ENCODE measurements around the gene NCOR1.
"Not testable (repeated sequence)": the region's sequence is repeated elsewhere in the genome, so short reads cannot be mapped to it uniquely, and the experiment has no call there.

NCOR1 gene

DNA sequence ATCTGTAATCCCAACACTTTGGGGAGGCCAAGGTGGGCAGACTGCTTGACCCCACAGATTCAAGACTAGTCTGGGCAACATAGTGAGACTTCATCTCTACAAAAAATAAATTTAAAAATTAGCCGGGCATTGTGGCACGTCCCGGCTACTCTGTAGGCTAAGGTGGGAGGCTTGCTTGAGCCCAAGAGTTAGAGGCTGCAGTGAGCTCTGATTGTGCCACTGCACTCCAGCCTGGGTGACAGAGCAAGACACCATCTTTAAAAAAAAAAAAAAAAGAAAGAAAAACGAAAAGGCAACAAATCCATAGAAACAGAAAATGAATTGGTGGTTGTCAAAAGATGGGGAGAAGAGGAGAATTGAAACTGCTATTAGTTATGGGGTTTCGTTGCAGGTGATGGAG lies 27.7 kb downstream of the NCOR1 start:
- ChIA-PET POLR2A (interaction anchor here (0.9 to 1.1 kb wide), 3 partner anchors 27 to 188 kb away, joined by 3 to 5 read pairs (median 5); partner anchors contain the start of genes NCOR1, PIGL, TTC19 and ZSWIM7), CTCF (interaction anchor here (0.7 kb wide), 1 partner anchor 71 kb away, joined by 3 read pairs; no protein-coding TSS in a partner anchor)
- no peak for DNase-seq (ENCODE audit: extremely low spot score)
- TF ChIP-seq SP1 (IDR thresholded peaks at IDR 0.05): no peak
- no peak for TF ChIP-seq ELF4 (IDR thresholded peaks at IDR 0.05)
- TF ChIP-seq L3MBTL2 (conservative IDR thresholded peaks at IDR 0.05): no peak

DNA sequence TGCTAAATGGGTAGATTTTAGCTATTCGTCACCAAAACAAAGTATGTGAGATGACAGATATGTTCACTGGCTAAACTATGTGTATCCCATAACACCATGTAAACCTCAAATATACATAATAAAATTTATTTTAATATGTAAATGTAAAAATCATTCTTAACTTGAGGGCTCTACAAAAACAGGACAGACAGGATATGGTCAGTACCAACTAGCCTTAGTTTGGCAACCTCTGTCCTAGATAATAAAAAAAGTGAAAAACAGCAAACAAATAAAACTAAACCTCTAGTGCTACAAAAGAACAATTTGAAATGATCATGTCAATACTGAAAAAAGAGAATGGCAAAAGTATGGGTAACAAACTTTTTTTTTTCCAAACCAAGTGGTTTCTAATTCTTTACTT lies 33.8 kb downstream of the NCOR1 start:
- ChIA-PET CTCF (no interaction called here), POLR2A (no interaction called here)
- no peak for TF ChIP-seq FOXA1 (IDR thresholded peaks at IDR 0.05)
- no peak for TF ChIP-seq TARDBP (IDR thresholded peaks at IDR 0.05)
- no peak for TF ChIP-seq HDGF (IDR thresholded peaks at IDR 0.05; ENCODE audit: borderline replicate concordance)
- no peak for TF ChIP-seq SP1 (IDR thresholded peaks at IDR 0.05)
- TF ChIP-seq NFRKB (IDR thresholded peaks at IDR 0.05): no peak
- TF ChIP-seq ZNF384 (IDR thresholded peaks at IDR 0.05): no peak
- no peak for TF ChIP-seq ELF4 (IDR thresholded peaks at IDR 0.05)
- no peak for TF ChIP-seq L3MBTL2 (conservative IDR thresholded peaks at IDR 0.05)
- DNase-seq (ENCODE audit: extremely low spot score): no peak

DNA sequence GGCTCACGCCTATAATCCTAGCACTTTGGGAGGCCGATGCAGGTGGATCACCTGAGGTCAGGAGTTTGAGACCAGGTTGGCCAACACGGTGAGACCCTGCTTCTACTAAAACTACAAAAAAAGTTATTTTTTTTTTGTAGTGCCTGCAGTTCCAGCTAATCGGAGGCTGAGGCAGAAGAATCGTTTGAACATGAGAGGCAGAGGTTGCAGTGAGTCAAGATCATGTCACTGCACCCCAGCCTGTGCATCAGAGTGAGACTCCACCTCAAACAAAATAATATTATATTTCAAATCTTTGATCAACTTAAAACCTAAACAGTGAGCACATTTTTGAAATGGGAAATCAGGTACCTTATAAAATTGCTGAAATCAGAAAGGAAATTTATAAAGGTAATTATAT lies 36.5 kb downstream of the NCOR1 start:
- ChIA-PET POLR2A (no interaction called here), CTCF (no interaction called here)
- TF ChIP-seq CTBP1 (IDR thresholded peaks at IDR 0.05; ENCODE audit: borderline replicate concordance): no peak
- no peak for TF ChIP-seq FOXK2 (IDR thresholded peaks at IDR 0.05)
- TF ChIP-seq FOXM1 (IDR thresholded peaks at IDR 0.05; ENCODE audit: borderline replicate concordance): no peak
- TF ChIP-seq TARDBP (IDR thresholded peaks at IDR 0.05): no peak
- no peak for TF ChIP-seq ZNF384 (IDR thresholded peaks at IDR 0.05)
- TF ChIP-seq L3MBTL2 (conservative IDR thresholded peaks at IDR 0.05): no peak
- TF ChIP-seq FOXA1 (IDR thresholded peaks at IDR 0.05): no peak
- TF ChIP-seq, protein P1, sequence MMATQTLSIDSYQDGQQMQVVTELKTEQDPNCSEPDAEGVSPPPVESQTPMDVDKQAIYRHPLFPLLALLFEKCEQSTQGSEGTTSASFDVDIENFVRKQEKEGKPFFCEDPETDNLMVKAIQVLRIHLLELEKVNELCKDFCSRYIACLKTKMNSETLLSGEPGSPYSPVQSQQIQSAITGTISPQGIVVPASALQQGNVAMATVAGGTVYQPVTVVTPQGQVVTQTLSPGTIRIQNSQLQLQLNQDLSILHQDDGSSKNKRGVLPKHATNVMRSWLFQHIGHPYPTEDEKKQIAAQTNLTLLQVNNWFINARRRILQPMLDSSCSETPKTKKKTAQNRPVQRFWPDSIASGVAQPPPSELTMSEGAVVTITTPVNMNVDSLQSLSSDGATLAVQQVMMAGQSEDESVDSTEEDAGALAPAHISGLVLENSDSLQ (IDR thresholded peaks at IDR 0.05): no peak
- no peak for TF ChIP-seq NFRKB (IDR thresholded peaks at IDR 0.05)
- no peak for TF ChIP-seq ARNT (IDR thresholded peaks at IDR 0.05)
- TF ChIP-seq ELF4 (IDR thresholded peaks at IDR 0.05): no peak
- TF ChIP-seq LEF1 (IDR thresholded peaks at IDR 0.05; ENCODE audit: borderline replicate concordance): no peak
- no peak for DNase-seq (ENCODE audit: extremely low spot score)

DNA sequence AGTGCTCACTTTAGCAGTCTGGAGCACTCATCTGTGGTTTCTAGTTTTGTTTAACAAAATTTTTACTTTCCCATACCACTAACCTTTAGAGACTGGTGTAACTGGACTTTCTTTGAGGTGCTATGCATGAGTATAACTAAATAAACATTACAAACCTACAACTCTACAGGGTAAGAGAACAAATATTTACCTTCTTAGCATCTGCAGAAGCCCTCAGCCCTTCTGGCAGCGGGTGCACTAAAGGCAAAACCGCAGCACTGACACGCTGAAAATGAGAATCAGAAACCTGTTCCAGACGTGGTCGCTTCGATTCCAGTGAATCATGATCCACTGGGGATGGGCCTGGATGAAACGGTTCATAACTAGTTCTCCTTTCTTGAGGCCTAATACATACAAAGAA lies 43.7 kb downstream of the NCOR1 start:
- CTCF ChIA-PET: no interaction called here
- DNase-seq (ENCODE audit: extremely low spot score): no peak
- TF ChIP-seq SP1 (IDR thresholded peaks at IDR 0.05) (no peak), CTBP1 (IDR thresholded peaks at IDR 0.05; ENCODE audit: borderline replicate concordance) (no peak), L3MBTL2 (conservative IDR thresholded peaks at IDR 0.05) (no peak), FOXK2 (IDR thresholded peaks at IDR 0.05) (no peak), BHLHE40 (IDR thresholded peaks at IDR 0.05; ENCODE audit: borderline replicate concordance) (no peak), HDGF (IDR thresholded peaks at IDR 0.05; ENCODE audit: borderline replicate concordance) (no peak)
- POLR2A ChIA-PET: no interaction called here

DNA sequence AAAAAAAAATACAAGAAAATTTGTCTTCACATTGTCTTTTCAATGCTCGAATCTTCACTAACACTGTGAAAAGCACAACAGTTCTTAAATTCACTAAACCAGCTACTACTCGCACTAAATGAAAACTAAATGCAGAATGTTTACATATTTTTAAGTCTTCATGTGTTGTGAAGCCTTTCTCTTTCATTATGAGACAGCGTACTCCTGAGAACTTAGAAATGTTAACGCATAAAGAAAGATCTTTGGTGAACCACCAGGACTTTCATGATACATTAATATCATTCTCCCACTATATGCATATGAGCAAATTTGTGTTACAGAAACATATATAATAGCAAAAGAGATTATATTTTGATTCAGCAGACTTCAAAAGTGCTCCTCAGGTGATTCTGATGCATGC lies 48.6 kb downstream of the NCOR1 start:
- DNase-seq (ENCODE audit: extremely low spot score); CTCF ChIA-PET: not testable (repeated sequence)
- POLR2A ChIA-PET: interaction anchor here (0.6 kb wide), 1 partner anchor 50 kb away, joined by 3 read pairs; the partner anchor contains the start of gene PIGL

DNA sequence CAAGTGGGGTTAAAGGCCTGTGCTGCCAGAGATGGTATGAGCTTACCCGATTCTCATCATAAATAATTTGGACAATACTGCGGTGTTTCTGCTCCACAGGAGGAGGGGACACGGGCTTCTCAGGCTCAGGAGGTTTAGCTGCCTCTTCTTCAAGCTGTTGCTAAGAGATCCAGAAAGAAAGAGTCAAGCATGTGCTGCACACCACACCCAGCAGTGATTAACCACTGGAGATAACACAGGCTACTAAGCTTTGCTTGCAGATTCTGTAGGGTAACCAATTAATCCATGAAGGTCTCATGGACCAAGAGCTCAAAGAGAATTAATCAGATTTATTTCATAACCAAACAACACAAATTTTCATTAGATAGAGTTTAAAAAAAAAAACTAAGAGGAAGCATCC lies 56.6 kb downstream of the NCOR1 start:
- ChIA-PET POLR2A (interaction anchor here (1.0 to 1.1 kb wide), 2 partner anchors 9 to 57 kb away, joined by 3 to 4 read pairs; partner anchors contain the start of gene NCOR1), CTCF (no interaction called here)

DNA sequence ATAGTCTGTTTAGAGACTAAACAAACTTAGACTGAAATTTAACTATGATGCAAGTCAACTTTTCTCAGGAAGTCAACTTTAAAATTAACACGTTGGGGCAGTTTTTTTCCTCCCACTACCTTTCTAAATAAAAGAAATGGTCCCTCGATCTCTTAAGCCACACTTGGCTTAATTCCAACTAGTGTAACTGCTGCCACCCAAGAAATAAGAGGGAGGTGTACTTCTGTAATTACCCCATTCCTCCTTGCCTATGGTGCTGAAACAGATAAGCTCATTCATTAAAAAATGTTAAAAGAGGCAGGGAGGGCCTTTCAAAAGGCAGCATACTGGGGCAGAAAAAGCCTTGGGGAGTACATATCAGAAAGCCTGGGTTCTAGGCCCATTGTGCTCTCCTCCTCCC lies 59.8 kb downstream of the NCOR1 start:
- ChIA-PET POLR2A (no interaction called here), CTCF (no interaction called here)
- DNase-seq (ENCODE audit: extremely low spot score): no peak

More for the DNA sequence above, 56.6 kb downstream of the NCOR1 start:
- DNase-seq (ENCODE audit: extremely low spot score): no peak
- TF ChIP-seq BHLHE40 (IDR thresholded peaks at IDR 0.05; ENCODE audit: borderline replicate concordance): no peak
- no peak for TF ChIP-seq L3MBTL2 (conservative IDR thresholded peaks at IDR 0.05)
- no peak for TF ChIP-seq FOXA1 (IDR thresholded peaks at IDR 0.05)
- TF ChIP-seq CTBP1 (IDR thresholded peaks at IDR 0.05; ENCODE audit: borderline replicate concordance): no peak
- no peak for TF ChIP-seq FOXM1 (IDR thresholded peaks at IDR 0.05; ENCODE audit: borderline replicate concordance)
- TF ChIP-seq ZNF384 (IDR thresholded peaks at IDR 0.05): no peak
- no peak for TF ChIP-seq ELF4 (IDR thresholded peaks at IDR 0.05)
- TF ChIP-seq SUZ12 (IDR thresholded peaks at IDR 0.05): no peak
- TF ChIP-seq HDGF (IDR thresholded peaks at IDR 0.05; ENCODE audit: borderline replicate concordance): no peak
- TF ChIP-seq, protein P1 (IDR thresholded peaks at IDR 0.05): no peak
- no peak for TF ChIP-seq LEF1 (IDR thresholded peaks at IDR 0.05; ENCODE audit: borderline replicate concordance)
- TF ChIP-seq SP1 (IDR thresholded peaks at IDR 0.05): no peak
- no peak for TF ChIP-seq NFRKB (IDR thresholded peaks at IDR 0.05)
- TF ChIP-seq ARNT (IDR thresholded peaks at IDR 0.05): no peak
- no peak for TF ChIP-seq FOXK2 (IDR thresholded peaks at IDR 0.05)
- TF ChIP-seq TARDBP (IDR thresholded peaks at IDR 0.05): no peak

DNA sequence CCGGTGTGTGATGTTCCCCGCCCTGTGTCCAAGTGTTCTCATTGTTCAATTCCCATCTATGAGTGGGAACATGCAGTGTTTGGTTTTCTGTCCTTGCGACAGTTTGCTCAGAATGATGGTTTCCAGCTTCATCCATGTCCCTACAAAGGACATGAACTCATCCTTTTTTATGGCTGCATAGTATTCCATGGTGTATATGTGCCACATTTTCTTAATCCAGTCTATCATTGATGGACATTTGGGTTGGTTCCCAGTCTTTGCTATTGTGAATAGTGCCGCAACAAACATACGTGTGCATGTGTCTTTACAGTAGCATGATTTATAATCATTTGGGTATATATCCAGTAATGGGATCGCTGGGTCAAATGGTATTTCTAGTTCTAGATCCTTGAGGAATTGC lies 63.0 kb downstream of the NCOR1 start:
- DNase-seq (ENCODE audit: extremely low spot score); CTCF ChIA-PET; POLR2A ChIA-PET: not testable (repeated sequence)

More for the DNA sequence above, 59.8 kb downstream of the NCOR1 start:
- no peak for TF ChIP-seq FOXA1 (IDR thresholded peaks at IDR 0.05)
- no peak for TF ChIP-seq ELF4 (IDR thresholded peaks at IDR 0.05)
- TF ChIP-seq LEF1 (IDR thresholded peaks at IDR 0.05; ENCODE audit: borderline replicate concordance): no peak
- no peak for TF ChIP-seq BHLHE40 (IDR thresholded peaks at IDR 0.05; ENCODE audit: borderline replicate concordance)
- TF ChIP-seq, protein P1 (IDR thresholded peaks at IDR 0.05): no peak
- TF ChIP-seq ARNT (IDR thresholded peaks at IDR 0.05): no peak
- TF ChIP-seq FOXK2 (IDR thresholded peaks at IDR 0.05): no peak
